ENCODE results near the gene C1orf87.

Gene C1orf87

DNA sequence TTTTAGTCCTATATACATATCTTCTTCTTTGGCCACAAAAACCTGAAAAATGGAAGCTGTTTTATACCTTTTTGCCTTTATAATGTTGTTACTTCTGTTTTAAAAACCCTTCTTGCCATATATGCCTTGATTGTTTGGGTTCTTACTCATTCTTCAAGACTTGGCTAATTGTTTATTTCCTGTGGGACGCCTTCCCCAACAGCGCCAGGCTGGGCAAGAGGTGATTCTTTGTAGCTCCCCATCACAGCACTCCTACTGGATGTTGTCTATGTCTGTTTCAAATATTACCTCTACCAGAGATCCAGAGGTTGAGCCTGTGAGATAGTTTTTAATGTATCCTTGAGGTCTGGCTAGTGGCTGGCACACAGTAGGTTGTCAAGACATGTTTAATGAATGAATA, 73.8 kb downstream of the C1orf87 start:
- H2AFZ ChIP-seq (ENCODE audit: low read depth), result no peak overlapping the region
- H3K4me3 ChIP-seq (IDR thresholded peaks at IDR 0.05; ENCODE audit: insufficient read depth, low read depth, low read length), result no peak overlapping the region
- no peaks in the 10 kb centered on the region for H3K4me1 ChIP-seq (ENCODE audit: low read depth, poor library complexity, severe bottlenecking)
- no peak for TF ChIP-seq CTCF (conservative IDR thresholded peaks at IDR 0.05; ENCODE audit: low read depth, low read length)
- H3K27ac ChIP-seq, result no peak overlapping the region
- H3K36me3 ChIP-seq (ENCODE audit: insufficient read depth), result no peaks in the 10 kb centered on the region
- no peaks in the 10 kb centered on the region for H4K20me1 ChIP-seq (ENCODE audit: insufficient read depth)
- no peaks in the 10 kb centered on the region for H3K27me3 ChIP-seq (ENCODE audit: insufficient read depth, low read depth)
- no peak overlapping the region for H3K4me2 ChIP-seq
- H3K9ac ChIP-seq, result no peak overlapping the region
- H3K79me2 ChIP-seq (ENCODE audit: insufficient read depth, low read depth), result no peaks in the 10 kb centered on the region

GRCh38 chr1:59999006-59999405, 74.6 kb downstream of the C1orf87 start:
- Histone ChIP-seq H3K9ac (no peak overlapping the region), H3K36me3 (ENCODE audit: insufficient read depth) (no peaks in the 10 kb centered on the region), H3K4me1 (ENCODE audit: low read depth, poor library complexity, severe bottlenecking) (no peaks in the 10 kb centered on the region), H2AFZ (ENCODE audit: low read depth) (no peak overlapping the region), H3K27me3 (ENCODE audit: insufficient read depth, low read depth) (no peaks in the 10 kb centered on the region), H4K20me1 (ENCODE audit: insufficient read depth) (no peaks in the 10 kb centered on the region), H3K4me3 (IDR thresholded peaks at IDR 0.05; ENCODE audit: insufficient read depth, low read depth, low read length) (no peak overlapping the region), H3K4me2 (no peak overlapping the region), H3K27ac (no peak overlapping the region), H3K79me2 (ENCODE audit: insufficient read depth, low read depth) (no peaks in the 10 kb centered on the region)
- no peak for TF ChIP-seq CTCF (conservative IDR thresholded peaks at IDR 0.05; ENCODE audit: low read depth, low read length)

DNA sequence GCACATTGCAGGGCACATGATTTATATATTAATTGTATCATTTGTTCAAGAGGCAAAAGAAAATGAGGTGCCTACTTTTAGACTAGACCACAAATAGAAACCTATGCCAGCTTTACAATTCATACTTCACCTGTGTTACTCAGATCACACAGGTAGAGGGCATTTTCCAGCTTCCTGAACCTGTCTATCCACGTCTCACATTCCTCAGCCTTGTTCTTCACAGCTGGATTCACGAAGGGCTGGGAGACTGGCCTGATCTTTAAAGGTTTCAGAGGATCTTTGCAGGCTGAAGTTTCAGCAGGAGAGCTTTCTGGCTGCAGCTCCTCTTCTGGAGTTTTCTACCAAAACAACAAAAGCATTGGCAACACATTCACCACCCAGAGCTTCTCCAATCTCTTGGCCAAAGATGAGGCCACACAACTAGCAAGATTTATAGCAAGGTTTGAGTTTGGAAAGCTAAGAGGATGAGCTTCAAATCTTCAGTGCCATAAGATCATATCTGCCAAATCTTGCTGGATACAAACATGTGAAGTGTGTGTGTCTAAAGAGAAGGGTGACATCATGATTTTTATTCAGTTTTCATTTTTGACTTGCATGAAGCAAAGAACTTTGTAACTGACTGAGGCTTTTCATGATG, 76.0 kb downstream of the C1orf87 start:
- H3K79me2 ChIP-seq (ENCODE audit: insufficient read depth, low read depth), result no peaks in the 10 kb centered on the region
- no peak overlapping the region for H3K27ac ChIP-seq
- no peak overlapping the region for H3K4me2 ChIP-seq
- no peaks in the 10 kb centered on the region for H3K4me1 ChIP-seq (ENCODE audit: low read depth, poor library complexity, severe bottlenecking)
- no peaks in the 10 kb centered on the region for H3K27me3 ChIP-seq (ENCODE audit: insufficient read depth, low read depth)
- no peak overlapping the region for H2AFZ ChIP-seq (ENCODE audit: low read depth)
- no peak for TF ChIP-seq CTCF (conservative IDR thresholded peaks at IDR 0.05; ENCODE audit: low read depth, low read length)
- no peaks in the 10 kb centered on the region for H4K20me1 ChIP-seq (ENCODE audit: insufficient read depth)
- no peak overlapping the region for H3K4me3 ChIP-seq (IDR thresholded peaks at IDR 0.05; ENCODE audit: insufficient read depth, low read depth, low read length)
- H3K36me3 ChIP-seq (ENCODE audit: insufficient read depth), result no peaks in the 10 kb centered on the region
- H3K9ac ChIP-seq, result no peak overlapping the region

DNA sequence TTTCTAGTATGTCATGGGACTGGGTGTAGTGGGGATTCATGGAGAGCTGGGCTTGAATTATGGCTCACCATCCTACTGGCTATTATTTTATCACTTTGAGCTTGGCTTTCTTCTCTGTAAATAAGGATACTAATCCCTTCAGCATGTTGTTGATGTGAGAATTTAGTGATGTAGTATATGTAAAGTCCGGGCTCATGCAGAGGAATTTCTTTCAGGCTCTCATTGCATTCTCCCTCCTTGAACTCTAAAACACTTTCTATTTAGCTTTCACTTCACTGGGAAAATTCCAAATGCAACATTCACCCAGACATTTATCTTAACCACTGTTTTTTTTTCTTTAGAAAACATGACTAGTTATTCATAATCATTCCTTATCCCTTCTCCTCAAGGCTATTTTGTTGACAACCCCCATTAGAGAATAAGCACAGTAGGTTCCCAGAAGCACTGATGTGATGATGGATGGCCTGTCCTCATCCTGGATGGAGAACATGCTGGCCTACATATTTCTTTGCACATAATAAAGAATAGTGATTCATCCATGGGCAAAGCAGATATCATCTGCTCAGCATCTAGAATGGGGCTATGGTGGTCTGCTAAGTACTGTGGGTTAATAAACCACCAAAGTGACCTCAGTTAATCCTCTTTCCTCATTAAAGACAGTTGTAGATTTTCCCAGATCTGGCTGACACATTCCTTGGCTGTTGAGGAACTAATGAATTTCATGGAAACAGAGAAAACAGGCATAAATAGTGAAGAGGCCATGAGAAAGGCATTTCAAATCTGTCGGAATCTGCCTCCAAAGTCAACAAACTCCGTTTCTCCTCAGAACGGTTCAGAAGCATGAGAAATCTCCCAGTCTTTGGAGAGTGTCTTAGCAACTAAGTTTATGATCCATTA, 79.0 kb downstream of the C1orf87 start:
- Histone ChIP-seq H2AFZ (ENCODE audit: low read depth) (no peak overlapping the region), H3K4me3 (IDR thresholded peaks at IDR 0.05; ENCODE audit: insufficient read depth, low read depth, low read length) (no peak overlapping the region), H4K20me1 (ENCODE audit: insufficient read depth) (no peaks in the 10 kb centered on the region), H3K27ac (no peak overlapping the region), H3K4me2 (no peak overlapping the region), H3K36me3 (ENCODE audit: insufficient read depth) (no peaks in the 10 kb centered on the region), H3K9ac (no peak overlapping the region), H3K4me1 (ENCODE audit: low read depth, poor library complexity, severe bottlenecking) (no peaks in the 10 kb centered on the region), H3K79me2 (ENCODE audit: insufficient read depth, low read depth) (no peaks in the 10 kb centered on the region), H3K27me3 (ENCODE audit: insufficient read depth, low read depth) (no peaks in the 10 kb centered on the region)
- TF ChIP-seq CTCF (conservative IDR thresholded peaks at IDR 0.05; ENCODE audit: low read depth, low read length), result no peak
